GM10266 (cell line): Measurements from ENCODE around the gene DNM3.

ENCODE experiments used
- DNase-seq: peaks from one replicate; pipeline ENCODE4 v3.0.0; 2012; ENCODE audit errors: extremely low spot score
- CTCF ChIP-seq: IDR thresholded peaks from 2 replicates; pipeline ENCODE4 v1.5.1; 2012; ENCODE audit warnings: mild to moderate bottlenecking, low read depth; ENCODE audit not compliant: control insufficient read depth, insufficient read depth; ENCODE audit errors: missing control alignments

DNM3 gene

DNA sequence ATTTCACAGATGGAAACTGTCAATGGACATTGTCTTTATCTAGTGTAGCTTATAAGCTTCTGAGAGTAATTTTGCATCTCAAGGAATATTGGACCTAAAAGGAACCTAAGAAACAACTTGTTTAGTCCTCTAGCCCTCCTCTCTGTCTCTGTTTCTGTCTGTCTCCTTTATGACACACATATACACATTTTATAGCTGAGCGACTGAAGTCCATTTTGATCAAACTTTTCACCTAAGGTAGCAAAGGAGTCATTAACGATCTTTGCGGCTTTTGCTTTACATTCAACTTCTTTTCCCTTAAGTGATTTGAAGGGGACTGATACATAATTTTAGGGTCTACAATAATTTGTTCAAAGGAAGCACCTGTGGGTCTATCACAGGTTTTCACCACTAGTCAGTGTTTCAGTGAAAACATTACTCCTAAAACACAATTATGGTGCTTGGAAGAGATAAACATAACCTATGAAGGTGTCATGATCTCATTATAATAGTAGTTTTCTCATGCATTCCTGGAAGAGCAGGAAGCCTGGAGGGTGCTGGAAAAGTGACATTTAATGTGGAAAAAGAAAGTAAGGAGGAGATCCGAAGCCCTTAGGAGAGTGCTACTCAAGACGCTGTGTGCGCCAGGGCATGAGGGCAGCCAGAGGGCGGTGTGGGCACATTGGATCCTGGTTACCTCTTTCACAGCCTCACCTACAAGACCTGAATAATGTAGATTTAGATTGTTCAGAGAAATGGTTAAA is 248.6 kb downstream of the DNM3 start:
- peak; percentile 40 for DNase-seq
- TF ChIP-seq CTCF = peak; percentile 76

DNA sequence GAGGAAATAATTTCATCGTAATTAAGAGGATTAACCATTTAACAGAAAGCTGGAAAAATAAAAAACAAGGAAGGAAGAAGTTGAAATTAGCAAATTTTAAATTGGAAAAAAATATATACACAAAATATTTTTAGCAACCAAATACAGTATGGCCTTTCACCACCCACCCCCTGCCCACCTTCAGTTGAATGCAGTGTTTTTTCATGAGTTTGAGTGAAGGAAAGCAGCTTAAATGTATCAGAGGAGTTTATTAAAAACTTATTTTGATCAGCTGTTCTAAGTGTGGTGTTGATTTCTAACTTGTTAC is 249.2 kb downstream of the DNM3 start:
- no peak for TF ChIP-seq CTCF

DNA sequence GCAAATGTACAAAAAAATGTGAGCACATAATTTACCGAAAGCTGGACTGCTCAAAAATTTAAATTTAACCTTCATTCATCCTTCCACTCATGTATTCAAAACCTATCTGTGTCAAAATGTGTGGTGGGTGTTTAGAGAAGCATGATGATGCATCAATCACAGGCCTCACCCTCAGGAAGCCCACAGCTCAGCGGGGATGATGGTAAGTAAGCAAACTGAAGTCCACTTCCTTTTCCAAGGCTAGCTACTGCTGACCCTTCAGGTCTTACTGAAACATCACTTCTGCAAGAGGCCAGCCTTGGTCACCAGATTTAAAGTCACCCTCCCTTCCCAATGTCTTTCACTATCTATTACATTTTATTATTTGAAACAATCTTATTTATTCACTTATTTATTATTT is 254.5 kb downstream of the DNM3 start:
- no peak for DNase-seq
- no peak for TF ChIP-seq CTCF

More for the DNA sequence above, 249.2 kb downstream of the DNM3 start:
- no peak for DNase-seq

- no peak for DNase-seq
- no peak for TF ChIP-seq CTCF
Observed at GRCh38 chr1:172105230-172105629, 263.9 kb downstream of the DNM3 start.

DNA sequence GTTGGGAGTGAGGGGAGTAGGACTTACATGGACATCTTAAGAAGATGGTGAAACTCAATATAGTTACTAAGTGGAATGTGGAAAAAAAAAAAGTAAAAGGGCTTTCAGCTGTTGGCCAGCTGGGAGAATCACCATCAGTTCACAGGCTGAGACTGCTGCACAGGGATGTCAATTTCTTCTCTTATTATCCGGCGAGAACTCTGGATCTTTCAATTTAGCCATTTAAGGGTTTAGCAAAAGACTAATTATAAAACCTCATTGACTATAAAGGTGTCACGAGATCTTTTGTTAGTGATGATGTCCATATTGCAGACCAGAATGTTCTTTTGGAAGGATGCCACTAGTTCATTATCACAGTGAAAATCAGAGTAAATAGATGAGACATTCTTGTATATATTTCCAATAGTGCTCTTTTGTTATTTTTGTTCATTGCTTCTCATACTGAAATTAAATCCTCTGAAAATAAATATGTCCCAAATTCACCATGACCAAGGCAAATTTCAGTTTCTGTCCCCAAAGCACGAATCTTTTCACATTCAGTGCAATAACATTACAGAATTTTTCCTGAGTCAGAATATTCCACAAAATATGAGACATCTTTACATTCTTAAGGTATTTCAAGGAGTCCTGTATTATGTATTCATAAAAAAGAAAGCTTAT is 266.1 kb downstream of the DNM3 start:
- no peak for DNase-seq

DNA sequence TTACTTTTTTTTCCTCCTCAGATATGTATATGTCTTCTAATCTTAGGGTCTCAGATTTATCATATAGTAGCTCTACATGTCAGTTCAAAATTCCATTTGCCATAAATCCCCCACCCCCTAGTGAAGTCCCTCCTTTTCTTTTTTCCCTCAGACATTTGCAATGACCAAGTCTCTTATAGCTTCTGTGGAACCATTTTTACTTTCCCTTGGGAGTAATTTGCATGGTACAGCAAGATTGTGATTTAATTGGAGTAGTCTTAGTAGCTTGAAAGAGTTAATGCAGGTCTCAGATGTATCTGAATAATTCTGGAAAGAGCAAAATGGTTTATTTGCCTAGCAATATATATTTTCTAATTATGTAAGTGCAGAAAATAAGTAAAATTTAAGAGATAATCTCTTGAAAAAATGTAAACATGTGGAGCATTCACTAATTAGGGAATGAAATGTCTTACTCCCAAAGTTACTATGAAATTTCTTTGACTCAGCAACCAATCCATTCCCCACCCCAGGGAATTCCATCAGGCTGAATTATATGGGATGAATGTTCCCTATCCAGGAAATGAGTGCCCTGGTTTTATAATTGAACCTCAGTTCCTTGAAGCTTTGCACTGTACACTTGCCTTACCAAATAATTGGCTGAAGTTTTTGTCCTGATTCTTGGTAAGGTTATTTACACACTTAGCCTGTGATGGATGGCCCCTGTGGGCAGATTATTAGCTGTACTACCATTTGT is 267.0 kb downstream of the DNM3 start:
- DNase-seq = no peak

More for the DNA sequence above, 266.1 kb downstream of the DNM3 start:
- no peak for TF ChIP-seq CTCF

More for the DNA sequence above, 267.0 kb downstream of the DNM3 start:
- TF ChIP-seq CTCF = no peak
